ENCODE data around the gene MT1G. TPM values are rescaled to one million over a fixed set of nuclear protein-coding genes. Genes with fewer than 3 reads are reported as not detected.
"Not testable (repeated sequence)": the region's sequence is repeated elsewhere in the genome, so short reads cannot be mapped to it uniquely, and the experiment has no call there.

The MT1G gene
- total and polyA plus RNA-seq, 5 experiments from 2014 or later: 0.74 TPM; not detected in 4

DNA sequence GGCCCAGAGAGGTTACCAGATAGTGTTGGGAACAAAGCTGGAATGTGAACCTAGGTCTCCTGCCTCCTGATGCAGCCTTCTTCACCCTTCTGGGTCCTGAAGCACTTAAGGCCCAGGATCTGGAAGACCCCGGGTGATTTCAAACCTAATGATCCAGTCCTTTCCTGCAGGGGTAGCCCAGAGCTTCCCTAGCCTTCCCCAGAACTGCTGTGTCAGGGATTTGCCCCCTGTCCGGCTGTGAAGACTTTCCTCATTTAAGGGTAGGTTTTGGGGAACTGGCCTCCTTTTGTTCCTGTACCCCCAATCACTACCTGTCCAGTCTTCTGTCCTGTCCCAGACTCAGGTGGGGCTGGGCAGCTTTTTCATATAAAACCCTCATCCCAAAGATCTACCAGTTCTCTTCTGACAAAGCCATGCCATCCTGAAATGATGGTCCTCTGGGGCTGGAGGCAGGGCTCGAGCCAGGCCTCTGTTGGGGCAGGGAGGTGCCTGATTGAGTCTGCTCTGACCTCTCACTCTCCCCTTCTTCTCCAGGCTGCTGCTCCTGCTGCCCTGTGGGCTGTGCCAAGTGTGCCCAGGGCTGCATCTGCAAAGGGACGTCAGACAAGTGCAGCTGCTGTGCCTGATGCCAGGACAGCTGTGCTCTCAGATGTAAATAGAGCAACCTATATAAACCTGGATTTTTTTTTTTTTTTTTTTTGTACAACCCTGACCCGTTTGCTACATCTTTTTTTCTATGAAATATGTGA is 15.7 kb upstream of the MT1G start:
- peak overlapping the region in 9 of 10 donors; percentile 19 to 99 (median 96) for H3K27ac Mint-ChIP-seq
- H3K36me3 Mint-ChIP-seq: peaks cover 5 to 12% (median 8%) of the 10 kb centered on the region in 3 donors
- DNase-seq (no peak), ATAC-seq (no peak)
- POLR2A ChIA-PET: interaction anchor here (0.9 to 3.6 kb wide), 8 partner anchors 12 to 76 kb away, joined by 3 to 21 read pairs (median 13); partner anchors contain the start of gene MT2A
- peak overlapping the region; percentile 94 to 99 (median 96) for H3K4me3 Mint-ChIP-seq
- no peaks in the 10 kb centered on the region for H3K27me3 Mint-ChIP-seq
- peaks cover 17 to 36% (median 27%) of the 10 kb centered on the region in 4 donors for H3K4me1 Mint-ChIP-seq
- peaks cover 0 to 6% (median 3%) of the 10 kb centered on the region in 9 donors for H3K9me3 Mint-ChIP-seq

DNA sequence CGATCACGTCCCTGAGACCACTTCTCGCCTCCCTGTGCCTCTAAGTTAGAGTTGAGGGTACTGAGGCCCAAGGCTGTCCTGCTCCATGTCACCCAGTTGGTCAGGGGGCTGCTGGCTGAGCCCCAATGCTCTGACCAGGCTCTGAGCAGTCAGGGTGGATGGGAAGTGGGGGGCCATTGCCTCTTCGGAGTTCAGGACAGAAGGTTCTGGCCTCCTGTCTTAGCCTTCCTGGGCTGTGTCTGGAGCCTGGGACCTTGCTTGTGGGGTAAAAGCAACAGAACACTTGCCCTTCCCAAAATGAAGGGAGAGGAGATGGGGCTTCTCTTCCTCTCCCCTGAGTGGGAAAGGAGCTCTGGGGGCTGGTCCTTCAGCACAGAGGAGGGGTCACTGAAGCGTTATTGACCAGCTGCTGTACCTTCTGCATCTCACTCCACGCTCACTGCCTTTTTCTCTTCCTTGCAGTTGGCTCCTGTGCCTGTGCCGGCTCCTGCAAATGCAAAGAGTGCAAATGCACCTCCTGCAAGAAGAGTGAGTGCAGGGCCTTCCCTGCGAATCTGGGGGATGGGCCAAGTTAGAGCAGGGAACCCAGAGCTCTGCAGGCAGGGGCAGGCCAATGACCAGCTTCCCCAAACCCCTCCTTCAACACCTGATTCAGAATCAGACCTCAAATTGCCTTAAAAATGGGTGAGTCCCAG is 15.0 kb upstream of the MT1G start:
- peaks cover 0 to 6% (median 3%) of the 10 kb centered on the region in 9 donors for H3K9me3 Mint-ChIP-seq

DNA sequence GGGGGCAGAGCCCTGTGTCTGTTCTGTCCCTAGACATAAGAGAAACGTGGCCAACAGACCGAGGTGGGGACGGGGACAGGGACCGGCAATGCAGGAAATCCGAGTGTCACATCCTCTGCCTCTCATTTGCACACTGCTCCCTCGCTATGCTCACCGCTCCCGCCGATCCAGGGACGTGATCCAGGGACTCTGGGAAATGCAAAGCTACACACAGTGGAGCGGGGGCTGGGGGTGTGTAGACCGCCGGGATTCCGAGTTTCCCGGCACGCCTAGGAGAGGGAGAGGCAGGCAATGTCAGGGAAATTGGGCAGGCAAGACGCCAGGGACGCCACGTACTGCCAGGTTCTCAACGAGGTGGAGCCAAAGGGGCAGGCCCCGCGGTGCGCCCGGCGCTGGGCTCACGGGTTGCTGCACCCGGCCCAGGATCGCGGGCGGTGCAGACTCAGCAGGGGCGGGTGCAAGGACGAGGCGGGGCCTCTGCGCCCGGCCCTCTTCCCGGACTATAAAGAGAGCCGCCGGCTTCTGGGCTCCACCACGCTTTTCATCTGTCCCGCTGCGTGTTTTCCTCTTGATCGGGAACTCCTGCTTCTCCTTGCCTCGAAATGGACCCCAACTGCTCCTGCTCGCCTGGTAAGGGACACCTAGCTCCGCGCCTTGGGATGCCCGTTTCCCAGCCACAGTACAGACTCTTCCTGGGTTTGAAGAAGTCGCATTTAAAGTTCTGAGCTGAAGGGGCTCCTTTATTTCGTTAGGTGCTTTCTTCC is 14.3 kb upstream of the MT1G start, which contains the start of gene MT1X:
TSS of gene MT1X (plus strand) at position 532 of the 764 bp plus-strand sequence. CDS start at position 603, 71 bp downstream.
- Mint-ChIP-seq H3K9me3 (peaks cover 0 to 6% (median 3%) of the 10 kb centered on the region in 9 donors), H3K36me3 (peaks cover 5 to 12% (median 8%) of the 10 kb centered on the region in 3 donors), H3K4me3 (peak within 1 kb of the TSS; percentile 94 to 99 (median 96)), H3K4me1 (peaks cover 17 to 36% (median 28%) of the 10 kb centered on the region in 4 donors), H3K27ac (peak within 1 kb of the TSS; percentile 94 to 99 (median 98)), H3K27me3 (no peaks in the 10 kb centered on the region)
- DNase-seq (peak; percentile 77 to 94 (median 86)), ATAC-seq (peak; percentile 98 to 99)
- POLR2A ChIA-PET: interaction anchor here (0.9 to 3.6 kb wide), 12 partner anchors 9 to 179 kb away, joined by 3 to 21 read pairs (median 5); partner anchors contain the start of genes MT1F and MT2A

More for the DNA sequence above, 15.0 kb upstream of the MT1G start:
- Mint-ChIP-seq H3K27me3 (no peaks in the 10 kb centered on the region), H3K4me3 (peak overlapping the region; percentile 94 to 99 (median 96)), H3K4me1 (peaks cover 17 to 36% (median 27%) of the 10 kb centered on the region in 4 donors), H3K36me3 (peaks cover 5 to 12% (median 8%) of the 10 kb centered on the region in 3 donors), H3K27ac (peak overlapping the region; percentile 94 to 99 (median 98))
- POLR2A ChIA-PET: interaction anchor here (1.0 to 3.6 kb wide), 11 partner anchors 11 to 179 kb away, joined by 3 to 21 read pairs (median 6); partner anchors contain the start of gene MT2A
- no peak for DNase-seq
- ATAC-seq: peak in 1 of 2 donors; percentile 10

DNA sequence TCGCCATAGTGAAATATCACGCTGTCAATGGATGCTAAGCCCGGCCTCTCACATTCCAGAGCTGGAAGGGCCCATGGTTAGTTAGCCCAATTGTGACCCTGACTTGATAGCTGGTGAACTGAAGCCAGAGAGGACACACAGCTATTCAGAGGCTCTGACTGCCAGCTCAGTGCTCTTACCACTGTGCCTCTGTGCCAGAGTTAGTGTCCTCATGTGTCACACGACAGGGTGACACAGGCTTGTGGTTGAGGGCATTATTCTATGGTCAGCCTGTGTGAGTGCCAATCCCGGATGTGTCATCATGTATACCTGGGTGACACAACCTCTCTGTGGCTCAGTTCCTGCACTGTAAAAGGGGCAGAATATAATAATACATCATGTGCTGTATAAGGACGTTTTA is 12.0 kb upstream of the MT1G start:
- DNase-seq (no peak), ATAC-seq (no peak)
- Mint-ChIP-seq H3K4me1 (peaks cover 24 to 54% (median 40%) of the 10 kb centered on the region in 4 donors), H3K9me3 (no peaks in the 10 kb centered on the region), H3K4me3 (no peak overlapping the region), H3K27me3 (peaks cover 0 to 4% (median 0%) of the 10 kb centered on the region in 5 donors), H3K36me3 (peaks cover 0 to 4% (median 0%) of the 10 kb centered on the region in 3 donors), H3K27ac (no peak overlapping the region)
- POLR2A ChIA-PET: interaction anchor here (0.5 to 0.6 kb wide), 3 partner anchors 7 to 411 kb away, joined by 3 to 6 read pairs (median 3); no protein-coding TSS in a partner anchor

DNA sequence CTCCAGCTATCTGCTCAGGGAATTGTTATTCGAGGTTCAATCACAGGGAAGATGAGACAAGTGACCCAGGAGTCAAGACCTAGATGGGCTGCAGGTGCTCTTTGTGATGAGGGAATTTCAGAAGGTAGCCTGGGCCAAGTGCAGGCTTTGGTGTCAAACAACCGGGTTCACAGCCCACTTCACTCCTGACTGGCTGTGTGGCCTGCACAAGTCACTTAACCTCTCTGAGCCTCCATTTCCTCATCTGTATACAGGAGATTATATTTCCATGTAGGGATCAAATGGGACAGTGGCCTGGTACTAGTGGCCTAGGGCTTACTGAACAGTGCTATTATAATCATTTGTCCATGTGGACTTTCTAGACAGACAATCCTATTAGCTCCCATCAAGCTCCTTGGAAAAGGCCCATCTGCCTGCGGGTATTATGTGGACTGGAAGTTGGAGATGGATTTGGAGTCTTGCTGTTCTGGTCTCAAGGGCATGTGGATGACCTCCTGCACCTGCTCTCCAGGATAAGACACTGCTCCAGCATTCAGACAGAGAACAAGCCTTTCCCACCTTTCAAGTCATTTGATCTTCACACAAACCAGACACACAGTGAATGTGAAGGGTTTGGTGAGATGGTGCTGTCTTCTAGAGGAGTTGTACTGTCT is 11.3 kb upstream of the MT1G start:
- peaks cover 0 to 5% (median 0%) of the 10 kb centered on the region in 5 donors for H3K27me3 Mint-ChIP-seq
- POLR2A ChIA-PET: interaction anchor here (0.6 kb wide), 2 partner anchors 8 to 411 kb away, joined by 3 to 6 read pairs; no protein-coding TSS in a partner anchor
- H3K27ac Mint-ChIP-seq: peak overlapping the region in 2 of 10 donors; percentile 4 to 26
- H3K4me1 Mint-ChIP-seq: peaks cover 22 to 54% (median 40%) of the 10 kb centered on the region in 4 donors
- H3K36me3 Mint-ChIP-seq: peaks cover 0 to 2% (median 0%) of the 10 kb centered on the region in 3 donors
- ATAC-seq (no peak), DNase-seq (no peak)
- no peak overlapping the region for H3K4me3 Mint-ChIP-seq
- H3K9me3 Mint-ChIP-seq: no peaks in the 10 kb centered on the region

DNA sequence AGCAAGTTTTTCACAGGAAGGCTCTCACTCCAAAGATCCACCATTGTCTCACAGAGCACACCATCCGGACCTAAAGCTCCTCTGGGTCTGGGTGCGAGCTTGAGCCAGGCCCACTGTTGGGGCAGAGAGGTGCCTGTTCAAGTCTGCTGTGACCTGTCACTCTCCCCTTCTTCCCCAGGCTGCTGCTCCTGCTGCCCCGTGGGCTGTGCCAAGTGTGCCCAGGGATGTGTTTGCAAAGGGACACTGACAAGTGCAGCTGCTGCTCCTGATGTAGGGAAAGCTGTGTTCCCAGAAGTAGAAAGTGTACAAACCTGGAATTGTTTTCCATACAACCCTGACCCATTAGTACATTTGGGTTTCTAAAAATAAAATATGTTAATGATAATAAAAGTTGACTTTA is 9.6 kb upstream of the MT1G start:
- Mint-ChIP-seq H3K4me1 (peaks cover 17 to 39% (median 29%) of the 10 kb centered on the region in 4 donors), H3K9me3 (no peaks in the 10 kb centered on the region), H3K36me3 (no peaks in the 10 kb centered on the region), H3K27me3 (peaks cover 0 to 17% (median 0%) of the 10 kb centered on the region in 5 donors), H3K4me3 (peak overlapping the region in 3 of 10 donors; percentile 7 to 44 (median 10)), H3K27ac (peak overlapping the region in 1 of 10 donors; percentile 80)
- no peak for DNase-seq
- ATAC-seq: no peak
- POLR2A ChIA-PET: interaction anchor here (0.8 to 2.3 kb wide), 4 partner anchors 24 to 101 kb away, joined by 3 to 7 read pairs (median 4); partner anchors contain the start of gene MT2A

DNA sequence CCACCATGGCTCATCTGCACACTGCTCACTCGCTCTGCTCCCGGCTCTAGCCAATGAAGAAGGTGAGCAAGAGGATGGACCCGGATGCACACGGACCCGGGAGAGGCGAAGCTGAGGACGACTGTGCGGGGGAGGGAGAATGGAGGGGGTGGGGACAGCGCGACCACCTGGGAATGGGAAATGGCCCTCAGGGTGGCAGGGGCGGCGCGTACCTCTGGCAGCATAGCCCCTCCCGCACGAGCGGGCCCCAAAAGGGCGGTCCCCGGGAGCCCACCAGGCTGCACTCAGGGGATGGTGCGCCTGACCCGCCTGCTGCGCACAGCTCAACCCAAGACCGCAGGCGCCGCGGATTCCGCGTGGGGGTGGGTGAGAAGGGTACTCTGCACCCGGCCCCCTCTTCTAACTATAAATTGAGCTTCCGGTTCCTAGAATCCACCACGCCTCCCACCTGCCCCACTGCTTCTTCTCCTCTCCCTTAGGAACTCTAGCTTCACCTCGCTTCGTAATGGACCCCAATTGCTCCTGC is 7.9 kb upstream of the MT1G start:
- POLR2A ChIA-PET: interaction anchor here (1.0 to 2.3 kb wide), 5 partner anchors 14 to 67 kb away, joined by 4 to 8 read pairs (median 5); partner anchors contain the start of gene MT2A
- H3K4me1 Mint-ChIP-seq: peaks cover 8 to 28% (median 19%) of the 10 kb centered on the region in 4 donors
- H3K27ac Mint-ChIP-seq: peak overlapping the region in 8 of 10 donors; percentile 53 to 88 (median 66)
- DNase-seq: peak in 9 of 10 donors; percentile 38 to 75 (median 56)
- H3K4me3 Mint-ChIP-seq: peak overlapping the region; percentile 70 to 90 (median 81)
- H3K27me3 Mint-ChIP-seq: peaks cover 5 to 25% (median 7%) of the 10 kb centered on the region in 5 donors
- no peaks in the 10 kb centered on the region for H3K9me3 Mint-ChIP-seq
- ATAC-seq: peak; percentile 93 to 96
- H3K36me3 Mint-ChIP-seq: no peaks in the 10 kb centered on the region

DNA sequence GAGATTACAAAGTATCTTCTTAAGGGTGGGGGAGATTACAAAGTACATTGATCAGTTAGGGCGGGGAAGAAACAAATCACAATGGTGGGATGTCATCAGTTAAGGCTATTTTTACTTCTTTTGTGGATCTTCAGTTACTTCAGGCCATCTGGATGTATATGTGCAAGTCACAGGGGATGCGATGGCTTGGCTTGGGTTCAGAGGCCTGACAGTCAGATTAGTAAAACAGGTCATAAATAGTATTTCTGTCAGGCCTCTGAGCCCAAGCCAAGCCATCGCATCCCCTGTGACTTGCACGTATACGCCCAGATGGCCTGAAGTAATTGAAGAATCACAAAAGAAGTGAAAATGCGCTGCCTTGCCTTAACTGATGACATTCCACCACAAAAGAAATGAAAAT is 6.7 kb upstream of the MT1G start:
- H3K36me3 Mint-ChIP-seq, H3K9me3 Mint-ChIP-seq, ATAC-seq, DNase-seq, POLR2A ChIA-PET: not testable (repeated sequence)
- peak overlapping the region in 5 of 10 donors; percentile 11 to 73 (median 46) for H3K27ac Mint-ChIP-seq
- peak overlapping the region in 6 of 10 donors; percentile 30 to 75 (median 38) for H3K4me3 Mint-ChIP-seq
- peaks cover 11 to 32% (median 22%) of the 10 kb centered on the region in 4 donors for H3K4me1 Mint-ChIP-seq
- peaks cover 10 to 31% (median 19%) of the 10 kb centered on the region in 5 donors for H3K27me3 Mint-ChIP-seq

DNA sequence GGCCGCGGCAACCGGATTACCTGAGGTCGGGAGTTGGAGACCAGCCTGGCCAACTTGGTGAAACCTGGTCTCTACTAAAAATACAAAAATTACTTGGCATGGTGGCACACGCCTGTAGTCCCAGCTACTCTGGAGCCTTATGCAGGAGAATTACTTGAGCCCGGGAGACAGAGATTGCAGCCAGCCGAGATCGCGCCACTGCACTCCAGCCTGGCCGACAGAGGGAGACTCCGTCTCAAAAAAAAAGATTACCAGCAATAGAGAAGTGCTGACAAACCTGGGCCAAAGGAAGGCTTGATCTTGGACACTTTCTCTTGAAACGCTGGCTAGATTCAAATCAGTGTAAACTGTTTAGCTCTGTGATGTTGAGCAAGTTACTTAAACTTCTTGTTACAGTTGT is 6.1 kb upstream of the MT1G start:
- Mint-ChIP-seq H3K36me3 (no peaks in the 10 kb centered on the region), H3K27ac (peak overlapping the region in 5 of 10 donors; percentile 7 to 77 (median 69)), H3K9me3 (no peaks in the 10 kb centered on the region), H3K27me3 (peaks cover 13 to 34% (median 25%) of the 10 kb centered on the region in 5 donors), H3K4me1 (peaks cover 15 to 38% (median 26%) of the 10 kb centered on the region in 4 donors), H3K4me3 (peak overlapping the region in 6 of 10 donors; percentile 3 to 50 (median 38))
- peak; percentile 32 to 33 for ATAC-seq
- POLR2A ChIA-PET: interaction anchor here (0.9 to 1.3 kb wide), 2 partner anchors 8 to 17 kb away, joined by 3 to 4 read pairs; partner anchors contain the start of gene MT1X
- DNase-seq: peak in 4 of 10 donors; percentile 22 to 60 (median 45)

DNA sequence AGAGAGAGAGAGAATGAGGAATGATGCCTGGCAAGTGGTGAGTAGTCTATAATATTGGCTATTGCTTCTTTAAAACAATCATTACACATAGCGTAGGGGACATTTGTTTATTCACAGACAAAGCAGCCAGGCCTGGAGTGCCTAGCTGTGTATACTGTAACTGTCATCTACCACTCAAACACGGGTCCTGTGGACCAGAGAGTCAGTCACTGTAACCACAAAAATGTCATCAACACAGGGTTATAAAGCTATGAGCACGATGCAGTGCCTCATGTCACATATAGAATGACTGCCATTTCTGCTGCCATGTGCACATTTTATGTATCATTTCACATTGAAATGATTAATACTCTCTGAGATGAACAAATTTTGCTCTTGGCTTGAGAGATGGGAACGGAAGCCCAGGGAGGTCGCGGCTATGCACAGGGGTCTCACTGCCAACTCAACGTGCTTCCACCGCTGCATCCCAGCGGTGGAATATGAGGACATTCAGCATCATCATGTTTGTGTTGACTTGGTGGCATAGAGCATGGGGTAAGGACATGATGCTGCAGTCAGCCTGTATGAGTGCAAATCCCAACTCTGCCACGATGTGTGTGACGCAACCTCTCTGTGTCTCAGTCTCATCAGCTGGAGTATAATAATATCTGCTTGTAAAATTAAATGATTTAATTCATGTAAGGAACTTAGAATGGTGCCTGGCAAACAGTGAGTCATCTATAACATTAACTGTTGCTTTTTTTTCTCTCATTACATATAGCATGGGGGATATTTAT is 5.1 kb upstream of the MT1G start:
- peak overlapping the region in 1 of 10 donors; percentile 25 for H3K27ac Mint-ChIP-seq
- H3K4me1 Mint-ChIP-seq: peaks cover 23 to 46% (median 34%) of the 10 kb centered on the region in 4 donors
- no peak overlapping the region for H3K4me3 Mint-ChIP-seq
- H3K9me3 Mint-ChIP-seq: no peaks in the 10 kb centered on the region
- POLR2A ChIA-PET: interaction anchor here (0.9 to 1.3 kb wide), 2 partner anchors 9 to 16 kb away, joined by 3 to 4 read pairs; partner anchors contain the start of gene MT1X
- ATAC-seq (no peak), DNase-seq (no peak)
- H3K27me3 Mint-ChIP-seq: peaks cover 21 to 42% (median 33%) of the 10 kb centered on the region in 5 donors
- no peaks in the 10 kb centered on the region for H3K36me3 Mint-ChIP-seq
